Mononuclear cell (primary cell): ENCODE measurements around the gene PDE4D. TPM values are rescaled to one million over a fixed set of nuclear protein-coding genes. Genes with fewer than 3 reads are reported as not detected.
"Not testable (repeated sequence)": the region's sequence is repeated elsewhere in the genome, so short reads cannot be mapped to it uniquely, and the experiment has no call there.

ENCODE experiments used
- H3K27me3 ChIP-seq: 2 replicates; pipeline ENCODE4 v1.6.0; 2011; ENCODE audit warnings: low read length, control low read depth; ENCODE audit not compliant: insufficient read depth
- H3K4me1 ChIP-seq: 2 replicates; pipeline ENCODE4 v1.5.1; 2011; ENCODE audit warnings: mild to moderate bottlenecking, low read length, control low read depth; ENCODE audit not compliant: insufficient read depth
- H3K4me3 ChIP-seq: 2 replicates; pipeline ENCODE4 v1.5.1; 2011; ENCODE audit warnings: mild to moderate bottlenecking, low read length, moderate library complexity
- H3K9me3 ChIP-seq: 2 replicates; pipeline ENCODE4 v1.5.1; 2011; ENCODE audit warnings: low read depth, mild to moderate bottlenecking, control low read depth, low read length
- total RNA-seq: library from RNA; depleted of rRNA; stranded (reverse); fragments of >200 nt; gene quantifications from one replicate; pipeline ENCODE4 v1.2.3, GENCODE V29; 2012

PDE4D gene
- total RNA-seq, 1 donor = 171 TPM

- Histone ChIP-seq H3K27me3 (no peaks in the 10 kb centered on the region), H3K4me1 (no peaks in the 10 kb centered on the region), H3K4me3 (no peak overlapping the region), H3K9me3 (no peaks in the 10 kb centered on the region)
Measured at GRCh38 chr5:59587489-59588337, 305.8 kb downstream of the PDE4D start.

- no peaks in the 10 kb centered on the region for H3K4me1 ChIP-seq
- no peaks in the 10 kb centered on the region for H3K9me3 ChIP-seq
- H3K4me3 ChIP-seq = no peak overlapping the region
- no peaks in the 10 kb centered on the region for H3K27me3 ChIP-seq
Measured at GRCh38 chr5:59586841-59587240, 306.7 kb downstream of the PDE4D start.

GRCh38 chr5:59584858-59585846, 308.4 kb downstream of the PDE4D start:
- no peaks in the 10 kb centered on the region for H3K27me3 ChIP-seq
- H3K4me3 ChIP-seq = no peak overlapping the region

GRCh38 chr5:59583810-59584562, 309.5 kb downstream of the PDE4D start:
- H3K4me1 ChIP-seq = no peaks in the 10 kb centered on the region
- H3K4me3 ChIP-seq = no peak overlapping the region
- no peaks in the 10 kb centered on the region for H3K9me3 ChIP-seq
- no peaks in the 10 kb centered on the region for H3K27me3 ChIP-seq

More at GRCh38 chr5:59584858-59585846, 308.4 kb downstream of the PDE4D start:
- Histone ChIP-seq H3K9me3 (no peaks in the 10 kb centered on the region), H3K4me1 (no peaks in the 10 kb centered on the region)

GRCh38 chr5:59583151-59583809, 310.2 kb downstream of the PDE4D start:
- Histone ChIP-seq H3K9me3 (no peaks in the 10 kb centered on the region), H3K4me1 (no peaks in the 10 kb centered on the region), H3K27me3 (no peaks in the 10 kb centered on the region), H3K4me3 (no peak overlapping the region)

GRCh38 chr5:59582746-59583145, 310.8 kb downstream of the PDE4D start:
- Histone ChIP-seq H3K27me3 (no peaks in the 10 kb centered on the region), H3K9me3 (no peaks in the 10 kb centered on the region), H3K4me3 (no peak overlapping the region), H3K4me1 (no peaks in the 10 kb centered on the region)

GRCh38 chr5:59579824-59580167, 313.7 kb downstream of the PDE4D start:
- Histone ChIP-seq H3K9me3 (no peaks in the 10 kb centered on the region), H3K27me3 (no peaks in the 10 kb centered on the region)

GRCh38 chr5:59579101-59579823, 314.3 kb downstream of the PDE4D start:
- Histone ChIP-seq H3K4me3 (no peak overlapping the region), H3K27me3 (no peaks in the 10 kb centered on the region), H3K9me3 (no peaks in the 10 kb centered on the region), H3K4me1 (no peaks in the 10 kb centered on the region)

More at GRCh38 chr5:59579824-59580167, 313.7 kb downstream of the PDE4D start:
- H3K4me3 ChIP-seq = no peak overlapping the region
- no peaks in the 10 kb centered on the region for H3K4me1 ChIP-seq

GRCh38 chr5:59577485-59577884, 316.0 kb downstream of the PDE4D start:
- Histone ChIP-seq H3K9me3 (no peaks in the 10 kb centered on the region), H3K4me1 (no peaks in the 10 kb centered on the region), H3K27me3 (no peaks in the 10 kb centered on the region), H3K4me3 (no peak overlapping the region)

GRCh38 chr5:59575648-59576445, 317.7 kb downstream of the PDE4D start:
- no peaks in the 10 kb centered on the region for H3K27me3 ChIP-seq
- H3K4me3 ChIP-seq = no peak overlapping the region
- H3K9me3 ChIP-seq = no peaks in the 10 kb centered on the region
- H3K4me1 ChIP-seq = no peaks in the 10 kb centered on the region

- not testable (repeated sequence) for H3K9me3 ChIP-seq, H3K4me3 ChIP-seq, H3K4me1 ChIP-seq, H3K27me3 ChIP-seq
Measured at GRCh38 chr5:59573509-59573908, 320.0 kb downstream of the PDE4D start.

GRCh38 chr5:59571067-59571466, 322.5 kb downstream of the PDE4D start:
- Histone ChIP-seq H3K4me1 (no peaks in the 10 kb centered on the region), H3K27me3 (no peaks in the 10 kb centered on the region), H3K4me3 (no peak overlapping the region), H3K9me3 (no peaks in the 10 kb centered on the region)

- Histone ChIP-seq H3K4me1 (no peaks in the 10 kb centered on the region), H3K4me3 (no peak overlapping the region), H3K27me3 (no peaks in the 10 kb centered on the region), H3K9me3 (no peaks in the 10 kb centered on the region)
Measured at GRCh38 chr5:59569608-59570334, 323.8 kb downstream of the PDE4D start.
